Activated CD4-positive, alpha-beta T cell treated with anti-CD3 and anti-CD28 coated beads for 36 hours (primary cell): Measurements from ENCODE around the gene ZNF521. TPM values are rescaled to one million over a fixed set of nuclear protein-coding genes. Genes with fewer than 3 reads are reported as not detected.

ENCODE experiments used
- ATAC-seq: fragments of 200-7000 bp; cut with Tn5 transposase; one replicate; pipeline ENCODE4 v1.10.0; 2021; ENCODE audit warnings: mild to moderate bottlenecking, moderate library complexity
- CTCF ChIA-PET: fragments of 350-600 bp; sonication (Branson Sonifier 250); formaldehyde crosslinking; loops from one replicate; lab custom pipeline; 2021; ENCODE audit warnings: antibody characterized with exemption; lab: Charles Lee
- POLR2A ChIA-PET: fragments of 350-600 bp; sonication (Branson Sonifier 250); formaldehyde crosslinking; loops from one replicate; lab custom pipeline; 2021; ENCODE audit warnings: antibody characterized with exemption, inconsistent platforms; lab: Charles Lee
- DNase-seq: peaks from one replicate; pipeline ENCODE4 v3.0.0-alpha.2; 2020
- H3K27ac Mint-ChIP-seq: one replicate; pipeline ENCODE4 v1.8.0; 2021; ENCODE audit warnings: mixed read lengths
- H3K27me3 Mint-ChIP-seq: one replicate; pipeline ENCODE4 v1.8.0; 2021; ENCODE audit warnings: mixed read lengths
- H3K36me3 Mint-ChIP-seq: one replicate; pipeline ENCODE4 v1.8.0; 2021; ENCODE audit warnings: low read depth, mixed read lengths
- H3K4me1 Mint-ChIP-seq: one replicate; pipeline ENCODE4 v1.8.0; 2021; ENCODE audit warnings: mixed read lengths
- H3K4me3 Mint-ChIP-seq: one replicate; pipeline ENCODE4 v1.8.0; 2021; ENCODE audit warnings: mild to moderate bottlenecking, moderate library complexity, mixed read lengths
- H3K9me3 Mint-ChIP-seq: one replicate; pipeline ENCODE4 v1.8.0; 2021; ENCODE audit warnings: low read depth, mixed read lengths
- intact Hi-C, 2 experiments: fragments of 100-400 bp; cut with DNase I in 1 of 2; cut with micrococcal nuclease in 1 of 2; formaldehyde crosslinking; loops; one replicate each; pipeline versions ENCODE4 v1.14.2 to v1.15.1; 2022 to 2024; cut with DNase I, micrococcal nuclease
- total RNA-seq, 2 experiments: library from RNA; stranded (reverse); gene quantifications; one replicate each; pipeline ENCODE4 v1.2.3, GENCODE V29; 2021

ZNF521 gene
- total RNA-seq, 2 experiments from 2014 or later, result not detected

- no peaks in the 10 kb centered on the region for H3K36me3 Mint-ChIP-seq
- intact Hi-C loops, result no loop called here
- no peak for ATAC-seq
- DNase-seq, result no peak
- H3K4me1 Mint-ChIP-seq, result no peaks in the 10 kb centered on the region
- ChIA-PET POLR2A (no interaction called here), CTCF (no interaction called here)
- H3K9me3 Mint-ChIP-seq, result no peaks in the 10 kb centered on the region
- no peaks in the 10 kb centered on the region for H3K27me3 Mint-ChIP-seq
- H3K27ac Mint-ChIP-seq, result no peak overlapping the region
- H3K4me3 Mint-ChIP-seq, result no peak overlapping the region
Measured at GRCh38 chr18:25192065-25192464, 159.9 kb downstream of the ZNF521 start.

DNA sequence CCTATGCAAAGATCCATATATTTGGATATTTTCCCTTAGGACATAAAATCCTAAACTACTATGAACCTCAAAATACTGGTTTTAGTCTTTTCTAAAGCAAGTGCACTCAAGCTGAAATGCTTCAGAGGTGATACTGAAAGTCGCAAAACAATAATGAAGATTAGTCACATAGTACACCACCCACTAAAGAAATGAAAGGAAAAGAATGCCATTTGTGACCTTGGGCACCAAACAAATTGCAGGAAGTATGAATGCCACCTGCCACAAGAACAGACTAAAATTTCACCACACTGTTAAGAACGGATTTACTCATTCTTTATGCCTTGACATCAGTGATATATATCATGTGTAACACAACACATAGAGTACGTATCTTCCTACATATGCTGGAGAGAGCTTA lies 161.5 kb downstream of the ZNF521 start:
- Mint-ChIP-seq H3K4me1 (no peaks in the 10 kb centered on the region), H3K27ac (no peak overlapping the region), H3K27me3 (no peaks in the 10 kb centered on the region), H3K36me3 (no peaks in the 10 kb centered on the region), H3K4me3 (no peak overlapping the region), H3K9me3 (no peaks in the 10 kb centered on the region)
- DNase-seq (no peak), ATAC-seq (no peak)
- intact Hi-C loops, result no loop called here
- ChIA-PET CTCF (interaction anchor here (1.1 kb wide), 1 partner anchor 11 kb away, joined by 3 read pairs; no protein-coding TSS in a partner anchor), POLR2A (no interaction called here)

DNA sequence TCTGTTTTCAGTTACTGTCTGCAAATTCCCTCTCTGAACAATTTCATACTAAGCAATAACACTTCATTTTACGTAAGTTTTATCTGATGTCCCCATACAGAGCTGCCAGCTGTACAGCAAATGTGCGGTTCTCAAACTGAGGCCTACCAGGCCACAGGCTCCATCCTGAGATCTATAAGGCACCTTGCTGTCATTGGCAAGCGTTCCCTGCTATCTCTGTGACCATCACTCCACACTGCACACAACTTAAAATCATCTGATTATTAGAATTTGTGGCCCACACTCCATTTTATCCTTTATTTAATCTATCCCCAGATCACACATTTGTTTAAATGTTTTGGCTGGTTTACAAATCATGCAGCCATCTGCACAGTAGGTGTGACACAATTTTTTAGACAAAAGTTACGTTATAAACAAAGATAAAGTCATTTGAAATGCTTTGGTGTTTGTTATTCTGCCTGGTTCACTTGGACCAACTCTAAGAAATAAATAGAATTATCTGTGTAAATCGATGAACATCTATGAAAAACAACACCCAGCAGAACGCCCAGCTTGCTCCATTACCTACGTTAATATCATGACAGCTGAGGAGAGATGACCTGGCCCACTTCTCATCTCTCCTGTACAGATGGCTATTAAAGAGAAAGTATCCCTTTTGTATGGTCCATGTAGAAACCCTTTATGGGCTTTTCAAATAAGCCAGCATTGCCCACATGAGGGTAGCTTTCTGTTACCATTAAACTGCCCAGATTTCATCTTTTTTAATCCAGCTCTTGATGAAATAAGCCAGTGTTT lies 162.4 kb downstream of the ZNF521 start:
- no peaks in the 10 kb centered on the region for H3K9me3 Mint-ChIP-seq
- H3K4me1 Mint-ChIP-seq, result no peaks in the 10 kb centered on the region
- POLR2A ChIA-PET, result no interaction called here
- DNase-seq, result no peak
- H3K36me3 Mint-ChIP-seq, result no peaks in the 10 kb centered on the region
- H3K27me3 Mint-ChIP-seq, result no peaks in the 10 kb centered on the region
- CTCF ChIA-PET, result no interaction called here
- H3K4me3 Mint-ChIP-seq, result no peak overlapping the region
- intact Hi-C loops, result no loop called here
- H3K27ac Mint-ChIP-seq, result no peak overlapping the region
- ATAC-seq, result no peak

- ChIA-PET POLR2A (no interaction called here), CTCF (no interaction called here)
- DNase-seq (no peak), ATAC-seq (no peak)
- Mint-ChIP-seq H3K27me3 (no peaks in the 10 kb centered on the region), H3K9me3 (no peaks in the 10 kb centered on the region), H3K4me3 (no peak overlapping the region), H3K4me1 (no peaks in the 10 kb centered on the region), H3K36me3 (no peaks in the 10 kb centered on the region), H3K27ac (no peak overlapping the region)
- intact Hi-C loops, result no loop called here
Measured at GRCh38 chr18:25187521-25188192, 164.3 kb downstream of the ZNF521 start.

- Mint-ChIP-seq H3K27ac (no peak overlapping the region), H3K4me1 (no peaks in the 10 kb centered on the region), H3K4me3 (no peak overlapping the region), H3K9me3 (no peaks in the 10 kb centered on the region), H3K27me3 (no peaks in the 10 kb centered on the region), H3K36me3 (no peaks in the 10 kb centered on the region)
- no peak for ATAC-seq
- CTCF ChIA-PET, result no interaction called here
- POLR2A ChIA-PET, result no interaction called here
- intact Hi-C loops, result no loop called here
- no peak for DNase-seq
Measured at GRCh38 chr18:25186871-25187270, 165.1 kb downstream of the ZNF521 start.

DNA sequence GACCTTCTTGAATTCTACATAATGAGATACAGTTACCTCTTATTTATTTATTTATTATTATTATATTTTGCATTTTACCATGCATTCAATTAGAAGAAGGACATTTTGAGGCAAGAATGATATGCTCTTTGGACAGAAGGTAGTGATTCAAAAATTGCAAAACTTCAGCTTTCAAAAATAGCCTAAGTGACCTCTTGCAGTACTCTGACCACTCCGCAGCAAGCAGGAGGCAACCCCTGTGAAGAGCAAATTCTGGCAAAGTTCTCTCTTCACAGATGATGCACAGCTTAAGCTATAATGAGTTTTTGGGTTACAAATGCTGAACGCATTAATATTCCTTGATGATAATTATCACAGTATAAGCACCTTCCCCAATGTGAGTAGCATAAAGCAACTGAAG lies 170.0 kb downstream of the ZNF521 start:
- Mint-ChIP-seq H3K27ac (no peak overlapping the region), H3K4me1 (no peaks in the 10 kb centered on the region), H3K4me3 (no peak overlapping the region), H3K9me3 (no peaks in the 10 kb centered on the region), H3K36me3 (no peaks in the 10 kb centered on the region), H3K27me3 (peaks cover 6% of the 10 kb centered on the region)
- DNase-seq, result no peak
- ChIA-PET POLR2A (no interaction called here), CTCF (no interaction called here)
- intact Hi-C loops, result loop anchor here in 1 of 2 experiments (5.0 kb wide), 1 partner anchor 65 kb away; no protein-coding TSS in a partner anchor
- no peak for ATAC-seq

- ChIA-PET POLR2A (no interaction called here), CTCF (no interaction called here)
- no peak for DNase-seq
- Mint-ChIP-seq H3K4me1 (no peaks in the 10 kb centered on the region), H3K27ac (no peak overlapping the region), H3K9me3 (no peaks in the 10 kb centered on the region), H3K36me3 (no peaks in the 10 kb centered on the region), H3K4me3 (no peak overlapping the region), H3K27me3 (peaks cover 6% of the 10 kb centered on the region)
- intact Hi-C loops, result loop anchor here in 1 of 2 experiments (5.0 kb wide), 1 partner anchor 66 kb away; no protein-coding TSS in a partner anchor
- no peak for ATAC-seq
Measured at GRCh38 chr18:25181581-25181980, 170.4 kb downstream of the ZNF521 start.

DNA sequence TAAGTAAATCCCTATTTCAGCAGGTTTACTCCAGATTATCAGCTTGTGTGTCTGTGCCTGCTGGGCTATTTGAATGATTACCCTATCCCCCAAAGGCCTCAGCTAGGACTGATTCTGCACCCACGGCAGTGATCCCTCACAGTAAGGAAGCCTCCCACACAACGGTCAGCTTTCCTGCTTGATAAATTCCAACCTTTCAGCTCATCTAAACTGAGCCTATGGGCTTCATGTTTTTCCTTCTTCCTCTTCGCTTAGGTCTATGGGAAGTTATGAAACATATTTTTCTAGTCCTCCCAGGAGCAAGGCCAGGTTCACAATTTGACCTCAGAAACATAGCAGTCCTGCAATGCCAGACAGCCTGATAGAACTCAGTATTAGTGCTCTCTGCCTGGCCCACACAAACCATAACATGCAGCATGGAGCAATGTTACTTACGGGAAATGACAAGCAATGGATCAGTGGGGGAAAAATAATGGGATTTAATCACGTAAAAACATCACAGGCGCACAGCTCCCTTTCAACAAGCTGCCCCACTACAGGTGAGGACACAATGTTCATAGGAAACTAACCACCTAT lies 170.9 kb downstream of the ZNF521 start:
- no peak overlapping the region for H3K4me3 Mint-ChIP-seq
- ChIA-PET POLR2A (no interaction called here), CTCF (no interaction called here)
- H3K4me1 Mint-ChIP-seq, result no peaks in the 10 kb centered on the region
- ATAC-seq (no peak), DNase-seq (no peak)
- no peaks in the 10 kb centered on the region for H3K9me3 Mint-ChIP-seq
- no peaks in the 10 kb centered on the region for H3K36me3 Mint-ChIP-seq
- H3K27ac Mint-ChIP-seq, result no peak overlapping the region
- H3K27me3 Mint-ChIP-seq, result peaks cover 6% of the 10 kb centered on the region
- intact Hi-C loops, result loop anchor here in 1 of 2 experiments (5.0 kb wide), 1 partner anchor 66 kb away; no protein-coding TSS in a partner anchor

DNA sequence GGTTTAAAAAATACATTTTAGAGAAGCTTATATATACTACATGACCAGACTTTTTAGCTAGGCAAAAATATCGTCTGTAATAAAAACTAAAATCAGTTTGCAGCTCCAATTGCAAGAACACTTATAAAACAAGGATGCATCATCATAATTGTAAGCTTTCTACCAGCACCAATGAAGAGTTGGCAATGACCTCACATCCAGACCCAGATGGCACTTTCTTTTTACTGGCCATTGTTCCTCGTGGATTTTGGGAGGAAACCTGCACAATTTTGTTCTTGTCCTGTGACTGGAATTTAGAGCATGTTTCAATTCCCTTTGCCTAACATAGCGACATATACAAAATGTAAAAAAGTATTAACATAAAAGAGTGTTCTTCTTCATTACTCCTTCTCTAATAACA lies 174.3 kb downstream of the ZNF521 start:
- no peak overlapping the region for H3K4me3 Mint-ChIP-seq
- DNase-seq, result no peak
- H3K4me1 Mint-ChIP-seq, result no peaks in the 10 kb centered on the region
- H3K36me3 Mint-ChIP-seq, result no peaks in the 10 kb centered on the region
- ATAC-seq, result no peak
- ChIA-PET CTCF (no interaction called here), POLR2A (no interaction called here)
- peaks cover 6% of the 10 kb centered on the region for H3K27me3 Mint-ChIP-seq
- no peaks in the 10 kb centered on the region for H3K9me3 Mint-ChIP-seq
- intact Hi-C loops, result no loop called here
- H3K27ac Mint-ChIP-seq, result no peak overlapping the region

- ATAC-seq, result no peak
- no peak overlapping the region for H3K4me3 Mint-ChIP-seq
- no peaks in the 10 kb centered on the region for H3K4me1 Mint-ChIP-seq
- H3K27me3 Mint-ChIP-seq, result peaks cover 6% of the 10 kb centered on the region
- ChIA-PET CTCF (no interaction called here), POLR2A (no interaction called here)
- H3K9me3 Mint-ChIP-seq, result no peaks in the 10 kb centered on the region
- H3K36me3 Mint-ChIP-seq, result no peaks in the 10 kb centered on the region
- no peak for DNase-seq
- H3K27ac Mint-ChIP-seq, result no peak overlapping the region
- intact Hi-C loops, result no loop called here
Measured at GRCh38 chr18:25176518-25177042, 175.4 kb downstream of the ZNF521 start.

DNA sequence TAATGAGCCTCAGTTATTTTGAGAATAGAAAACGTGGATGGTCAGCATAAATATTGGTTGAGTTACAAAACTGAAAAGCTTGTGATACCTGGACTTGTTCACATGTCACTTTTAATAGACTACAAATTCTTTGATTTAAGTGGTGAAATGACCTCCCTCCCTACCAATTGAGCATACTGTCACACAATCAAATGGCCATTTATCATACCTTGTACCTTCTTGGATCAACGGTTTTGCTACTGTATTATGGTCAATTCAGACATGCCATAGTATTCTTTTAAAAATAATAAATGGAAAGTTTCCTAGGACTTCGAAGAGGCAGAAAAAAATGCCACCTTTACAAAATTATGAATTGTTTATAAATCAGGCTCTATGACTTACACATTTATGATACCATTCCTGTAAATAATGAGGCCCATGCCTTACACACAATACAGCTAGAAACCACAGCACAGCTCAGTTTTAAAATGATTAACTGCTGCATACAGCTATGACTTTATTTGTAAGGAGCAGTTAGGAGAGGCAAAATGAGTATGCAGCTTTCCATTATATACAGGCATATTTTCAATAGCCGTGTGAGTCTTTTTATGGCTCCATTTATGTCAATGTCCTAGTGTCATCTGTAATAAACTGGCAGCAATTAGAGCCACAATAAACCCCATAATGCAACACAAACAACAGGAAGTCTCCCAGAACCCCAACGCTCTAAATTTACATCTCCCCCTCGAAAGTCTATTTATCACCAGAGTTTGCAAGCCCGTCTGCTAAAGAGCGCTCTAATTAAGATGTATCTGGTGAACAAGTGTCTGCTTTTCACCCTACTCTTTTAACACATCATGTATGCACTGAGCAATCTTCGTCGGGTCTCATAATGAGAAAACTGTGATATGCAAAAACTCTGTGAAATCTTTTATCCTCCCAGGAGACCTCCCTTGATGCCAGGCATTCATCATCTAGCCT lies 176.1 kb downstream of the ZNF521 start:
- ATAC-seq (no peak), DNase-seq (no peak)
- no peaks in the 10 kb centered on the region for H3K36me3 Mint-ChIP-seq
- POLR2A ChIA-PET, result no interaction called here
- no peaks in the 10 kb centered on the region for H3K4me1 Mint-ChIP-seq
- no peak overlapping the region for H3K4me3 Mint-ChIP-seq
- H3K27ac Mint-ChIP-seq, result no peak overlapping the region
- H3K9me3 Mint-ChIP-seq, result no peaks in the 10 kb centered on the region
- CTCF ChIA-PET, result no interaction called here
- intact Hi-C loops, result no loop called here
- H3K27me3 Mint-ChIP-seq, result peaks cover 6% of the 10 kb centered on the region
